Thyroid gland (tissue), 4 donors: ENCODE data around the gene ALOX5AP. TPM values are rescaled to one million over a fixed set of nuclear protein-coding genes. Genes with fewer than 3 reads are reported as not detected.
"Not testable (repeated sequence)": the region's sequence is repeated elsewhere in the genome, so short reads cannot be mapped to it uniquely, and the experiment has no call there.

ENCODE experiments used
- DNase-seq, 2 donors: peaks; one replicate each; pipeline ENCODE4 v3.0.0-alpha.2; 2019
- H3K27ac ChIP-seq, 3 donors: fragments of 200-600 bp; sonication (generic); 1 replicate in 2 of 3; 2 replicates in 1 of 3; pipeline ENCODE4 v1.5.1; 2016 to 2019; ENCODE audit warnings: mild to moderate bottlenecking in 1 of 3, moderate library complexity in 1 of 3
- H3K27me3 ChIP-seq: fragments of 200-600 bp; sonication (generic); one replicate; pipeline ENCODE4 v1.5.1; 2019
- H3K36me3 ChIP-seq, 2 donors: fragments of 200-600 bp; sonication (generic); one replicate each; pipeline ENCODE4 v1.5.1; 2016 to 2019
- H3K4me1 ChIP-seq, 2 donors: fragments of 200-600 bp; sonication (generic); one replicate each; pipeline ENCODE4 v1.5.1; 2017 to 2019
- H3K4me3 ChIP-seq, 3 donors: fragments of 200-600 bp; sonication (generic); replicated peaks in 1 of 3; 1 replicate in 2 of 3; 2 replicates in 1 of 3; pipeline ENCODE4 v1.5.1; 2016; ENCODE audit warnings: mild to moderate bottlenecking in 1 of 3
- H3K9me3 ChIP-seq: fragments of 200-600 bp; sonication (generic); one replicate; pipeline ENCODE4 v1.5.1; 2017
- POLR2A ChIP-seq, 2 donors: fragments of 450-650 bp; IDR thresholded peaks; one replicate each; pipeline ENCODE4 v1.6.1; 2017; ENCODE audit warnings: antibody characterized with exemption in 2 of 2, mild to moderate bottlenecking in 2 of 2, moderate library complexity in 1 of 2
- WGBS, 2 donors: methylation state at CpG; one replicate each; pipeline ENCODE4 v1.1.5; 2017; 5-methylcytosine and 5-hydroxymethylcytosine counted together
- intact Hi-C: fragments of 100-400 bp; cut with DNase I; formaldehyde crosslinking; loops from one replicate; pipeline ENCODE4 v1.15.1; 2023
- total RNA-seq, 4 donors: library from RNA; depleted of rRNA; stranded (reverse); fragments of >200 nt; gene quantifications; one replicate each; pipeline ENCODE4 v1.2.3, GENCODE V29; 2016
- TF ChIP-seq, protein P1 (sequence below), 6 experiments: fragments of 200-600 bp in 3 of 6; fragments of 450-650 bp in 3 of 6; sonication (generic) in 3 of 6; IDR thresholded peaks; one replicate each; pipeline ENCODE4 v1.5.1; 2016 to 2019; ENCODE audit warnings: antibody characterized with exemption in 6 of 6, mild to moderate bottlenecking in 2 of 6, inconsistent platforms in 1 of 6, moderate library complexity in 1 of 6

ALOX5AP gene
- total RNA-seq, 4 donors from 2014 or later = 3.6 to 13.4 (median 6.1) TPM

DNA sequence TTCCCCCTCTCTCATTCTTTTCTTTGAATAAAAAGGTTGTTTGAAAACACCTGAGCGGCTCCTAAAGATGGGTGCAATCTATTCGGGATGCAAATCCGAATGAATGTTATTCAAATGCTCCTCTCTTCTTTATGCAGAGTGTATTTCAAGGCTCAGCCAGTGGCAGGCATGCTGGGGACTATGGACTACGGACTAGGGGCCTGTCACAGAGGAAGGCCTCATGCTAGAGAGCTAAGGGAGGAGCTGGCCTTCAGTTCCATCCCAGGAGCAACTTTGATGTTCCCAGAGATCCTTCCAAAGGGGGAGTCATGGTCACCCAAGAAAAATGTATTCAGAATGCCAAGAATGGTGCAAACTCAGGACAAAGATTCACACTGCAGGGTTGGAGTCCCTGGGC lies 9.3 kb downstream of the ALOX5AP start:
- DNase-seq = no peak
- Histone ChIP-seq H3K4me3 (no peak overlapping the region), H3K27ac (no peak overlapping the region), H3K36me3 (no peaks in the 10 kb centered on the region), H3K9me3 (no peaks in the 10 kb centered on the region), H3K27me3 (no peaks in the 10 kb centered on the region), H3K4me1 (peaks cover 0 to 16% of the 10 kb centered on the region in 2 donors)
- TF ChIP-seq, protein P1, sequence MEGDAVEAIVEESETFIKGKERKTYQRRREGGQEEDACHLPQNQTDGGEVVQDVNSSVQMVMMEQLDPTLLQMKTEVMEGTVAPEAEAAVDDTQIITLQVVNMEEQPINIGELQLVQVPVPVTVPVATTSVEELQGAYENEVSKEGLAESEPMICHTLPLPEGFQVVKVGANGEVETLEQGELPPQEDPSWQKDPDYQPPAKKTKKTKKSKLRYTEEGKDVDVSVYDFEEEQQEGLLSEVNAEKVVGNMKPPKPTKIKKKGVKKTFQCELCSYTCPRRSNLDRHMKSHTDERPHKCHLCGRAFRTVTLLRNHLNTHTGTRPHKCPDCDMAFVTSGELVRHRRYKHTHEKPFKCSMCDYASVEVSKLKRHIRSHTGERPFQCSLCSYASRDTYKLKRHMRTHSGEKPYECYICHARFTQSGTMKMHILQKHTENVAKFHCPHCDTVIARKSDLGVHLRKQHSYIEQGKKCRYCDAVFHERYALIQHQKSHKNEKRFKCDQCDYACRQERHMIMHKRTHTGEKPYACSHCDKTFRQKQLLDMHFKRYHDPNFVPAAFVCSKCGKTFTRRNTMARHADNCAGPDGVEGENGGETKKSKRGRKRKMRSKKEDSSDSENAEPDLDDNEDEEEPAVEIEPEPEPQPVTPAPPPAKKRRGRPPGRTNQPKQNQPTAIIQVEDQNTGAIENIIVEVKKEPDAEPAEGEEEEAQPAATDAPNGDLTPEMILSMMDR (IDR thresholded peaks at IDR 0.05) = no peak
- no peak for TF ChIP-seq POLR2A (IDR thresholded peaks at IDR 0.05)
- intact Hi-C loops = no loop called here
- WGBS, 2 donors = 87 to 95% methylated on average over 4 of the region's 4 CpGs

- Histone ChIP-seq H3K9me3 (no peaks in the 10 kb centered on the region), H3K4me3 (no peak overlapping the region), H3K27me3 (no peaks in the 10 kb centered on the region), H3K36me3 (no peaks in the 10 kb centered on the region), H3K4me1 (peaks cover 0 to 16% of the 10 kb centered on the region in 2 donors), H3K27ac (no peak overlapping the region)
- WGBS, 2 donors = 59 to 65% methylated on average over 9 of the region's 9 CpGs
- TF ChIP-seq POLR2A (IDR thresholded peaks at IDR 0.05) = no peak
- TF ChIP-seq, protein P1 (IDR thresholded peaks at IDR 0.05) = no peak
- no peak for DNase-seq
- intact Hi-C loops = no loop called here
Measured at GRCh38 chr13:30745906-30746686, 10.8 kb downstream of the ALOX5AP start.

DNA sequence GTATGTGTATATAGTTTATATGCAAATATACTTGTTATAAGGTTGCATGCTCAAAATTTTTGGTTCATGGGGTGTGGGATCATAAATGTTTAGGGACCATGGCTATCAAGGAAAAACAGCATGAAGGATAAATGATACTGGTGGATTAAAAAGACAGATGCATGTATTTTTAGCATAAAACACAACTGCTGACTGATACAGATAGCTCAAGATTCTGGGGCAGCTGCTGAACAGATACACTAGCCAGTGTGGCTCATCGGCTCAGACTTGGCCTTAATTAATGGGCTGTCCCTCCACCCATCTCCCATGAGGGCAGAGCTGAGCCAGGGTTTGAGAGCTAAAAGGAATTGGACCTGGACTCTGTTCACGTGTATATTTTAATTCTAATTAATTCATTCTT lies 11.4 kb downstream of the ALOX5AP start:
- 80 to 89% methylated on average over 2 of the region's 2 CpGs for WGBS, 2 donors
- no peaks in the 10 kb centered on the region for H3K9me3 ChIP-seq
- intact Hi-C loops = no loop called here
- DNase-seq = no peak
- H3K4me1 ChIP-seq = peaks cover 0 to 16% of the 10 kb centered on the region in 2 donors
- no peaks in the 10 kb centered on the region for H3K27me3 ChIP-seq
- H3K27ac ChIP-seq = no peak overlapping the region
- no peaks in the 10 kb centered on the region for H3K36me3 ChIP-seq
- TF ChIP-seq POLR2A (IDR thresholded peaks at IDR 0.05) = no peak
- TF ChIP-seq, protein P1 (IDR thresholded peaks at IDR 0.05) = no peak
- no peak overlapping the region for H3K4me3 ChIP-seq

- H3K4me3 ChIP-seq, H3K27me3 ChIP-seq, DNase-seq, H3K36me3 ChIP-seq, H3K9me3 ChIP-seq, H3K27ac ChIP-seq, intact Hi-C loops: not testable (repeated sequence)
- WGBS, 2 donors = 94 to 97% methylated on average over 6 of the region's 6 CpGs
- H3K4me1 ChIP-seq = peaks cover 0 to 23% of the 10 kb centered on the region in 2 donors
Measured at GRCh38 chr13:30747845-30748244, 12.5 kb downstream of the ALOX5AP start.

DNA sequence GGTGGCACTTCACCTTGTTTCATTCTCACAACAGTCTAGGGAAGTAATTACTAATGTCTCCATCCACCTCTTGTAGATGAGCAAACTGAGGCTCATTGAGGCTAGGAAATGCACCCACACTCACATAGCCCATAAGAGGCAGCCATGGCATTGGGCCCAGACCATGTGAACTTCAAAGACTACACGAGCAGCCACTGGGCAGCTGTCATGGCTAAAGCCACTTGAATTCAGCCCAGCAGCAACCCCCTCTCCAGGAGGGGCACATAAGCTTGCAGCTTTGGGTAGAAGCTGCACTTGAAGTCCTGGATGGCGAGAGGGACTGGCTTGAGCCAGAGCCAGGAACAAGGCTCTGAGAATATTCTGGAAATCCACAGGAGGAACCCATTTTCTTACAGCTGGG lies 13.4 kb downstream of the ALOX5AP start:
- no peak for TF ChIP-seq POLR2A (IDR thresholded peaks at IDR 0.05)
- TF ChIP-seq, protein P1 (IDR thresholded peaks at IDR 0.05) = no peak
- H3K4me3 ChIP-seq = no peak overlapping the region
- no peak for DNase-seq
- H3K9me3 ChIP-seq = no peaks in the 10 kb centered on the region
- WGBS, 2 donors = 46 to 71% methylated on average over 2 of the region's 2 CpGs
- H3K36me3 ChIP-seq = no peaks in the 10 kb centered on the region
- intact Hi-C loops = no loop called here
- H3K27me3 ChIP-seq = no peaks in the 10 kb centered on the region
- H3K4me1 ChIP-seq = peaks cover 0 to 17% of the 10 kb centered on the region in 2 donors
- no peak overlapping the region for H3K27ac ChIP-seq
